ENCODE results near the gene EXOC4. TPM values are rescaled to one million over a fixed set of nuclear protein-coding genes. Genes with fewer than 3 reads are reported as not detected.

The EXOC4 gene
- total RNA-seq, 4 donors from 2014 or later = 52.4 to 82.2 (median 67.0) TPM

DNA sequence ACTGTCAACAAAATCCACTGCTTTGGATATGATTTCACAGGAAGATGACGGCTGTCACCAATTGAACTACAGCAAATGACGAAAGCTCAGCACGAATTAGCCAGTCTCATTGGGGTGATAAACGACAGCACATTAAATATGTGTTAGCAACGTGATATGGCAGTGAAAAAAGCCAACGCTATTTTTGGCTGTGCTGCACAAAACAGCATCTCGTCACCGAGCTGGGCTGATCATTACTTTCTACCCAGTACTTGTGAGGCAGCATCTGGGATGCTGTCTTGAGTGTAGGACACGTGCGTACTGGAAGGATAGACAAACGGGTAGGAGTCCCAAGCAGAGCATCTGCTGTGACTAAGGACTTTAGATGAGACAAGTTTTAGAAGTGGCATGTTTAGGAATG lies 138.3 kb downstream of the EXOC4 start:
- TF ChIP-seq, protein P1, sequence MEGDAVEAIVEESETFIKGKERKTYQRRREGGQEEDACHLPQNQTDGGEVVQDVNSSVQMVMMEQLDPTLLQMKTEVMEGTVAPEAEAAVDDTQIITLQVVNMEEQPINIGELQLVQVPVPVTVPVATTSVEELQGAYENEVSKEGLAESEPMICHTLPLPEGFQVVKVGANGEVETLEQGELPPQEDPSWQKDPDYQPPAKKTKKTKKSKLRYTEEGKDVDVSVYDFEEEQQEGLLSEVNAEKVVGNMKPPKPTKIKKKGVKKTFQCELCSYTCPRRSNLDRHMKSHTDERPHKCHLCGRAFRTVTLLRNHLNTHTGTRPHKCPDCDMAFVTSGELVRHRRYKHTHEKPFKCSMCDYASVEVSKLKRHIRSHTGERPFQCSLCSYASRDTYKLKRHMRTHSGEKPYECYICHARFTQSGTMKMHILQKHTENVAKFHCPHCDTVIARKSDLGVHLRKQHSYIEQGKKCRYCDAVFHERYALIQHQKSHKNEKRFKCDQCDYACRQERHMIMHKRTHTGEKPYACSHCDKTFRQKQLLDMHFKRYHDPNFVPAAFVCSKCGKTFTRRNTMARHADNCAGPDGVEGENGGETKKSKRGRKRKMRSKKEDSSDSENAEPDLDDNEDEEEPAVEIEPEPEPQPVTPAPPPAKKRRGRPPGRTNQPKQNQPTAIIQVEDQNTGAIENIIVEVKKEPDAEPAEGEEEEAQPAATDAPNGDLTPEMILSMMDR (IDR thresholded peaks at IDR 0.05) = no peak
- 85% methylated on average over 11 of the region's 11 CpGs for WGBS, 2 donors
- H3K4me3 ChIP-seq (ENCODE audit: low read depth, poor library complexity, severe bottlenecking) = no peak overlapping the region
- intact Hi-C loops (cut with DNase I; ENCODE audit: low total_unique reads) = no loop called here
- no peak for DNase-seq (ENCODE audit: low spot score in 2 of 2)

GRCh38 chr7:133394369-133394768 lies 141.5 kb downstream of the EXOC4 start:
- TF ChIP-seq, protein P1 (IDR thresholded peaks at IDR 0.05) = no peak
- no peak for TF ChIP-seq POLR2A (IDR thresholded peaks at IDR 0.05)
- H3K4me3 ChIP-seq (ENCODE audit: low read depth, poor library complexity, severe bottlenecking) = no peak overlapping the region
- DNase-seq (ENCODE audit: low spot score in 2 of 2) = no peak
- WGBS, 2 donors = 67 to 68% methylated on average over 1 of the region's 1 CpG
- intact Hi-C loops (cut with DNase I; ENCODE audit: low total_unique reads) = no loop called here

- no peak for TF ChIP-seq POLR2A (IDR thresholded peaks at IDR 0.05)
- TF ChIP-seq, protein P1 (IDR thresholded peaks at IDR 0.05) = no peak
- WGBS, 2 donors = 80 to 85% methylated on average over 1 of the region's 1 CpG
- no peak overlapping the region for H3K4me3 ChIP-seq (ENCODE audit: low read depth, poor library complexity, severe bottlenecking)
- no peak for DNase-seq (ENCODE audit: low spot score in 2 of 2)
- intact Hi-C loops (cut with DNase I; ENCODE audit: low total_unique reads) = no loop called here
These were observed 142.7 kb downstream of the EXOC4 start for GRCh38 chr7:133395551-133395950.

DNA sequence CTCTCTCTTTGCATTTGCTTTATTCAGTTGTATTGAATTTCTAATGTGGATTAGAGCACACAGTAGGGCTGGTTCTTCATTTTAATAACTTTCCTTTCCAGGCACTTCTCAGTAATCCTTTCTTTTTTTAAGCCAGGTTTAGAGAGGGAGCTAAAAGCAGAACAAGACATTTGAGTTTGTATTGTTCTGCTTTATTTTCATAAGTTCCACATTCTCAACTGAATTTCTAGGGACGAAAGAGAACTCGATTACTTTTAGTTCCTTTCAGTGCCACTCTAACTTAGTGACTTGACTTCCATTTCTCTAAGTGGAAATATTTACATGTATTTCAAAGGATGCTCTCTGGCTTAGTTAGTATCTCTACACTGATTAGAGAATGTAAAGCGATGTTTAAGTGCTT lies 145.6 kb downstream of the EXOC4 start:
- TF ChIP-seq, protein P1 (IDR thresholded peaks at IDR 0.05) = no peak
- no peak for TF ChIP-seq POLR2A (IDR thresholded peaks at IDR 0.05)
- H3K4me3 ChIP-seq (ENCODE audit: low read depth, poor library complexity, severe bottlenecking) = no peak overlapping the region
- intact Hi-C loops (cut with DNase I; ENCODE audit: low total_unique reads) = no loop called here
- DNase-seq (ENCODE audit: low spot score in 2 of 2) = no peak
- WGBS, 2 donors = 88 to 89% methylated on average over 3 of the region's 3 CpGs

GRCh38 chr7:133401225-133401624 lies 148.3 kb downstream of the EXOC4 start:
- 86 to 100% methylated on average over 1 of the region's 1 CpG for WGBS, 2 donors
- no peak for DNase-seq (ENCODE audit: low spot score in 2 of 2)

DNA sequence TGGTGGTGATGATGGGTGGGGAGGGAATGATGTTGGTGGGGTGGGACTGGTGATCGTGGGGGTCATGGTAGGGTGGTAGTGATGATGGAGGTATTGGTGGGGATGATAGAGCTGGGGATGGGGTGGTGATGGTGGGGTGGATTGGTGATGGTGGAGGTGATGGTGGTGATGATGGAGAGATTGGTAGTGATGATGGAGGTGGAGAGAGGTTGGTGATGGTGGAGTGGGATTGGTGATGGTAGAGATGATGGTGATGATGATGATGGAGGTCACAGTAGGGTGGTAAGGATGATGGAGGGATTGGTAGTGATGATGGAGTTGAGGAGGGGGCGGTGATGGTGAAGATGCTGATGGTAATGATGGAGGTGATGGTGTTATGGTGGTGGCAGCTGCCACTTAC lies 155.3 kb downstream of the EXOC4 start:
- 96 to 99% methylated on average over 2 of the region's 2 CpGs for WGBS, 2 donors
- intact Hi-C loops (cut with DNase I; ENCODE audit: low total_unique reads) = no loop called here

More at GRCh38 chr7:133401225-133401624, 148.3 kb downstream of the EXOC4 start:
- TF ChIP-seq POLR2A (IDR thresholded peaks at IDR 0.05) = no peak
- TF ChIP-seq, protein P1 (IDR thresholded peaks at IDR 0.05) = no peak
- intact Hi-C loops (cut with DNase I; ENCODE audit: low total_unique reads) = no loop called here
- no peak overlapping the region for H3K4me3 ChIP-seq (ENCODE audit: low read depth, poor library complexity, severe bottlenecking)

More for the DNA sequence above, 155.3 kb downstream of the EXOC4 start:
- no peak for DNase-seq (ENCODE audit: low spot score in 2 of 2)
- no peak overlapping the region for H3K4me3 ChIP-seq (ENCODE audit: low read depth, poor library complexity, severe bottlenecking)
- no peak for TF ChIP-seq POLR2A (IDR thresholded peaks at IDR 0.05)
- TF ChIP-seq, protein P1 (IDR thresholded peaks at IDR 0.05) = no peak

All from lower leg skin (tissue), 4 donors.